OCI-LY1 (cell line): ENCODE results near the gene FNIP1.

Experiments used
- H2AFZ ChIP-seq: fragments of 200-600 bp; sonication (generic), shearing (Covaris generic); 2 replicates; pipeline ENCODE4 v1.6.0; 2014; ENCODE audit warnings: antibody characterized with exemption, mild to moderate bottlenecking, low read length
- H3F3A ChIP-seq: fragments of 200-600 bp; sonication (generic), shearing (Covaris generic); 2 replicates; pipeline ENCODE4 v1.6.0; 2014; ENCODE audit warnings: mild to moderate bottlenecking, antibody characterized with exemption, low read length, moderate library complexity; ENCODE audit not compliant: insufficient read depth
- H3K27ac ChIP-seq: fragments of 200-600 bp; sonication (generic); 2 replicates; pipeline ENCODE4 v1.5.1; 2014; ENCODE audit warnings: low read length, mixed run types, mild to moderate bottlenecking, low read depth; ENCODE audit not compliant: poor library complexity, severe bottlenecking
- H3K27me3 ChIP-seq: fragments of 200-600 bp; sonication (generic); 2 replicates; pipeline ENCODE4 v1.6.0; 2014; ENCODE audit warnings: antibody characterized with exemption, mild to moderate bottlenecking, low read length, moderate library complexity; ENCODE audit not compliant: insufficient read depth
- H3K36me3 ChIP-seq: fragments of 200-600 bp; sonication (generic); 2 replicates; pipeline ENCODE4 v1.6.1; 2014; ENCODE audit warnings: mild to moderate bottlenecking, antibody characterized with exemption, low read length, moderate library complexity, mixed read lengths; ENCODE audit not compliant: insufficient read depth
- H3K4me1 ChIP-seq: fragments of 200-600 bp; sonication (generic); 2 replicates; pipeline ENCODE4 v1.5.1; 2014; ENCODE audit warnings: mild to moderate bottlenecking, low read length, moderate library complexity; ENCODE audit not compliant: insufficient read depth, severe bottlenecking
- H3K4me2 ChIP-seq: fragments of 200-600 bp; sonication (generic), shearing (Covaris generic); 2 replicates; pipeline ENCODE4 v1.6.1; 2014; ENCODE audit warnings: low read length
- H3K4me3 ChIP-seq: fragments of 200-600 bp; sonication (generic); 2 replicates; pipeline ENCODE4 v1.5.1; 2014; ENCODE audit warnings: low read length, low read depth, mild to moderate bottlenecking, mixed read lengths; ENCODE audit not compliant: poor library complexity, severe bottlenecking
- H3K79me2 ChIP-seq: fragments of 200-600 bp; shearing (Covaris generic); 2 replicates; pipeline ENCODE4 v1.6.1; 2016; ENCODE audit warnings: mixed run types, low read length, mixed read lengths; ENCODE audit not compliant: insufficient read depth
- H3K9ac ChIP-seq: fragments of 200-600 bp; sonication (generic), shearing (Covaris generic); 2 replicates; pipeline ENCODE4 v1.6.1; 2014; ENCODE audit warnings: mild to moderate bottlenecking, low read length, mixed read lengths
- H3K9me2 ChIP-seq: fragments of 200-600 bp; sonication (generic), shearing (Covaris generic); 2 replicates; pipeline ENCODE4 v1.6.1; 2014; ENCODE audit warnings: low read depth, mild to moderate bottlenecking, low read length, mixed read lengths
- H3K9me3 ChIP-seq: fragments of 200-600 bp; shearing (Covaris generic); 2 replicates; pipeline ENCODE4 v1.6.1; 2014; ENCODE audit warnings: low read length, mixed read lengths
- H4K20me1 ChIP-seq: fragments of 200-600 bp; sonication (generic), shearing (Covaris generic); 2 replicates; pipeline ENCODE4 v1.6.0; 2016; ENCODE audit warnings: mild to moderate bottlenecking, low read length; ENCODE audit not compliant: insufficient read depth
- EZH2 ChIP-seq: fragments of 200-600 bp; sonication (generic), shearing (Covaris generic); IDR thresholded peaks from 2 replicates; pipeline ENCODE4 v1.8.0; 2017; ENCODE audit warnings: borderline replicate concordance, mixed run types, mild to moderate bottlenecking, antibody characterized with exemption, low read length, moderate library complexity, mixed read lengths
- TF ChIP-seq, protein P1 (sequence below): fragments of 200-600 bp; sonication (generic), shearing (Covaris generic); IDR thresholded peaks from 2 replicates; pipeline ENCODE4 v1.5.1; 2017; ENCODE audit warnings: mild to moderate bottlenecking, antibody characterized with exemption, low read length, moderate library complexity, mixed read lengths

FNIP1 gene

GRCh38 chr5:131619102-131619501 lies 177.7 kb downstream of the FNIP1 start:
- TF ChIP-seq EZH2 = no peak
- TF ChIP-seq, protein P1, sequence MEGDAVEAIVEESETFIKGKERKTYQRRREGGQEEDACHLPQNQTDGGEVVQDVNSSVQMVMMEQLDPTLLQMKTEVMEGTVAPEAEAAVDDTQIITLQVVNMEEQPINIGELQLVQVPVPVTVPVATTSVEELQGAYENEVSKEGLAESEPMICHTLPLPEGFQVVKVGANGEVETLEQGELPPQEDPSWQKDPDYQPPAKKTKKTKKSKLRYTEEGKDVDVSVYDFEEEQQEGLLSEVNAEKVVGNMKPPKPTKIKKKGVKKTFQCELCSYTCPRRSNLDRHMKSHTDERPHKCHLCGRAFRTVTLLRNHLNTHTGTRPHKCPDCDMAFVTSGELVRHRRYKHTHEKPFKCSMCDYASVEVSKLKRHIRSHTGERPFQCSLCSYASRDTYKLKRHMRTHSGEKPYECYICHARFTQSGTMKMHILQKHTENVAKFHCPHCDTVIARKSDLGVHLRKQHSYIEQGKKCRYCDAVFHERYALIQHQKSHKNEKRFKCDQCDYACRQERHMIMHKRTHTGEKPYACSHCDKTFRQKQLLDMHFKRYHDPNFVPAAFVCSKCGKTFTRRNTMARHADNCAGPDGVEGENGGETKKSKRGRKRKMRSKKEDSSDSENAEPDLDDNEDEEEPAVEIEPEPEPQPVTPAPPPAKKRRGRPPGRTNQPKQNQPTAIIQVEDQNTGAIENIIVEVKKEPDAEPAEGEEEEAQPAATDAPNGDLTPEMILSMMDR = no peak

DNA sequence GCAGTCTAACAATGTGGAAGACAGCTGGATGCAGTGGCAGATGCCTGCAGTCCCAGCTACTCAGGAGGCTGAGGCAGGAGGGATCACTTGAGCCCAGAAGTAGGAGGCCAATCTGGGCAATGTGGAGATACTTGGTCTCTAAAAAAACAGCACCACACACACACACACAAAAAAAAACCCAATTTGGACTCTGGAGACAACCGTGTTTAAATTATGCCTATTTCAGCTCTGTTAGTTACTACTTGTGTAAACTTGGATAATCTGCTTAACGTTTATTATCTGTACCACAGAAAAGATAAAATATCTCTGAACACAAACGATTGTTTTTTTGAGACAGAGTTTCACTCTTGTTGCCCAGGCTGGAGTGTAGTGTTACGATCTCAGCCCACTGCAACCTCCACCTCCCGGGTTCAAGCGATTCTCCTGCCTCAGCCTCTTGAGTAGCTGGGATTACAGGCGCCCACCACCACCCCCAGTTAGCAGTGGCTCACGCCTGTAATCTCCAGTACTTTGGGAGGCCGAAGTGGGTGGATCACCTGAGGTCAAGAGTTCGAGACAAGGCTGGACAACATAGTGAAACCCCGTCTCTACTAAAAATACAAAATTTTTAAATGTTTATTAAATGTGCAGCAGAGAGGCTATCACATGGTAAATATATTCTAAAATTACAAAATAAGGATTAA lies 179.5 kb downstream of the FNIP1 start:
- Histone ChIP-seq H3K27ac (no peak overlapping the region), H3K9me3 (0 out of 2 replicates have a peak, but pooled peaks cover 3% of the 10 kb centered on the region), H3K9ac (no peak overlapping the region), H3K9me2 (no peaks in the 10 kb centered on the region), H3F3A (no peaks in the 10 kb centered on the region), H3K4me3 (no peak overlapping the region), H3K4me1 (peaks cover 29% of the 10 kb centered on the region), H3K27me3 (no peaks in the 10 kb centered on the region), H2AFZ (no peak overlapping the region), H3K4me2 (no peak overlapping the region), H4K20me1 (no peaks in the 10 kb centered on the region), H3K36me3 (peaks cover 36% of the 10 kb centered on the region), H3K79me2 (peaks cover 100% of the 10 kb centered on the region)
- TF ChIP-seq EZH2 = no peak
- TF ChIP-seq, protein P1 = no peak

More at GRCh38 chr5:131619102-131619501, 177.7 kb downstream of the FNIP1 start:
- Histone ChIP-seq H3K9ac (no peak overlapping the region), H3K9me2 (no peaks in the 10 kb centered on the region), H4K20me1 (no peaks in the 10 kb centered on the region), H3K27me3 (no peaks in the 10 kb centered on the region), H3K9me3 (0 out of 2 replicates have a peak, but pooled peaks cover 3% of the 10 kb centered on the region), H3K27ac (no peak overlapping the region), H3K4me3 (no peak overlapping the region), H3F3A (no peaks in the 10 kb centered on the region), H3K79me2 (peaks cover 100% of the 10 kb centered on the region), H2AFZ (no peak overlapping the region), H3K4me1 (peaks cover 26% of the 10 kb centered on the region), H3K36me3 (peaks cover 45% of the 10 kb centered on the region), H3K4me2 (peak overlapping the region; percentile 2; the same call in 1 of the 2 replicates)

DNA sequence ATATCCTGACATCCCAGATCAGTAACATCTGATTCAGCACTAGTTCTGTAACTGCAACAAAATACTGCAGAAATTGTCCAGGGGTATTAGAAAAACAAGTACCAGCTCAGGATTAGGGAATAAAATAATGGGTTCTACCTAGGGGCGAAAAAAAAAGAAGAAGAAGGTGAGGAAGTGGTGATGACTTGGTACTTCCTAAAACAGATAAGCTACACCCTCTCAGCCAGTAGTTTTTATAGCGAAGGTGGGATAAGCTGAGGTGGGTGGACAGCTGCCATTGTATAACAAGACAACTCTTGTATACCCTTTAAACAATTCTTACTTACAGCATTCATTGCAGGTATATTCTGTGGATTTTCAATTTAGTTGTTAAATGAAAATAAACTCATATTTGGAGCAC lies 180.9 kb downstream of the FNIP1 start:
- Histone ChIP-seq H3K36me3 (peaks cover 32% of the 10 kb centered on the region), H3K9ac (no peak overlapping the region), H3K9me2 (no peaks in the 10 kb centered on the region), H3K4me2 (no peak overlapping the region), H3K9me3 (0 out of 2 replicates have a peak, but pooled peaks cover 3% of the 10 kb centered on the region), H3K27me3 (no peaks in the 10 kb centered on the region), H3K79me2 (peaks cover 100% of the 10 kb centered on the region), H4K20me1 (no peaks in the 10 kb centered on the region), H3K4me3 (no peak overlapping the region), H3K27ac (no peak overlapping the region), H3F3A (no peaks in the 10 kb centered on the region), H3K4me1 (peaks cover 29% of the 10 kb centered on the region), H2AFZ (no peak overlapping the region)
- TF ChIP-seq, protein P1 = no peak
